NCI-H2081 treated with DMSO at 0.1 percent for 48 hours (cell line): ENCODE measurements around the gene PMVK.
"Not testable (repeated sequence)": the region's sequence is repeated elsewhere in the genome, so short reads cannot be mapped to it uniquely, and the experiment has no call there.

Source experiments
- DNase-seq: peaks from one replicate; lab custom pipeline; 2025; lab: John Stamatoyannopoulos, UW

The PMVK gene

DNA sequence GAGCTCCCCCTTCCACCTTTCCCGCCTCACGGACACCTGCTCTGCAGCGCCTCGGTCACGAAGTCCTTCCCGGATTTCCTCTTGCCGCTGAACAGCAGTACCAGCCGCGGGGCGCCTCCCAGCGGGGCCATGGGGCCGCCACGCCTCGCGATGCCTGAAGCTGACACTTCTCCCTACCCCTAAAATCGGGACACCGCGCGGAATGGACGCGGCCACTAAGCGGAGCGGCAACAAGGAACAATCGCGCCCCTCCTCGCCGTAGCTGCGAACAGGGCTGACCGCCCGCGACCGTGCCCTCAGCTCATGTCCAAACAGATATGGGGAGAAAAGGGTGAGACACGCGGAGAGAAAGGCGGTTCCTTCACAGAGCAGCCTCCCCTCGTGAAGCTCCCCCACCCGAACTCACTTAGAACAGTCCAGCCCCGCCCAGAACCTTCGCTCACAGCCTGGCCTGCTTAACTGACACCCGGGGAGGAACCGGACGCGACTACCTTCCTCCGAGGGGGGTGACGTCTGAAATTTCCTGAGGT, at the start of gene PMVK:
PMVK (minus strand) TSS at position 165 of the 530 bp plus-strand sequence; CDS start at position 131, 34 bp downstream.
- DNase-seq, result peak; percentile 92

DNA sequence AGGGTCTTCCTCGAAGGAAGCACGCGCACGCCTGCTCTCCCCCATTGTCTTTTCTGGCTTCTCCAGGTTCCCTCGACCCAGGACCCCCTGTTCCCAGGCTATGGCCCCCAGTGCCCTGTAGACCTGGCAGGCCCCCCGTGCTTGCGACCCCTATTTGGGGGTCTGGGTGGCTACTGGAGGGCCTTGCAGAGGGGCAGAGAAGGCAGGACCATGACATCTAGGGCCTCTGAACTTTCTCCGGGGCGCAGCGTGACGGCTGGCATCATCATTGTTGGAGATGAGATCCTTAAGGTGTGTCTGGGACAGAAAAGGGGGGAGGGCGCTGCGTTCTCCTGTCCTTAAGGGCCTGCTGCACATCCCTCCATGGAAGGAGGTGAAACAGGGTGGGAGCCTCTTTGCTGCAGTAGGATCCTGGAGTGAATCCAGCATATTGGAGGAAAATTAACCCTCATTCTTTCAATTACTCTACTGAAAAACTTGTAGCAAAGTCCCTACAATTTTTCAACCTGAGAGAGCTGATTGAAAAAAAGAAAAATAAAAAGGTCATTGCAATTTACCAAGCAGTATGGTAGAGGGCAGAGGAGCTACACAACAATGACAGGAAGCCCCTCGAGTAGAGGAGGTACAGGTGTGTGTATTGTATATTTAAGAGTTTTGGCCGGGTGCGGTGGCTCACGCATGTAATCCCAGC, 47.4 kb upstream of the PMVK start:
- no peak for DNase-seq

DNA sequence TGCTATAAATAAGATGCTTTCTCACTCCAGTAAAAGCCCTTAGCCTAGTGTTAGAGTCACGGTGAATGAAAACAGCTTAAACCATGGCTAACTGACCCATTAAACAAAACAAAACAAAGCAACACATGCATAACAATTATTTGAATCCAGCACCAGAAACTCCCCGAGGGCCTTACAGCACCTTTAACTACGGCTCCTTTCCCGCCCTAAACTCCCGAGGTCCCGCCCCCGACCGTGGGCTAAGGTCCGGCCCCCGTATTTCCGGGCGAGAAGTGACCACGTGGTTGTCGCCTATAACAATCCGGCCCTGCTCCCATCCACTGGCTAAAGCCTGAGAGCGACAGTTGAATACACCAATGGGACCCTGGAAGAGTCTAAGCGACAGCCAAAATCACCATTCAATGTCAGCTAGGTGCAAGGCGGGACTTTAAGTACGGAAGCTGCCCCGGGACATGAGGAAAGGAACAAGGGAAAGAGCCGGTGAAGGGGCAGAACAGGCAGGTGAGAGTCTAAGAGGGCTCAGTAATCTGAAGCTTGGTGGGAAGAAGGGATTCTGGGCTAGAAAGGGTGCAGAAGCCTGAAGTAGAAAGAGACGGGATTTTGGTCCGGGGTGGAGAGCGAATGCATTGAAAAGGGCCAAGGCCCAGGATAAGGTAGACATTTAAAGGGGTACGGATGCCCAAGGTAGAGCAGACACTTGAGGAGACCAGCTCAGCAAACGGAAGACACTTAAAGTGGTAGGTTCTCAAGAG, 46.6 kb upstream of the PMVK start, which contains the start of gene FLAD1:
FLAD1 (plus strand) TSS at position 448 of the 752 bp plus-strand sequence. CDS start 351 bp downstream, outside the sequence.
- DNase-seq, result peak; percentile 100

DNA sequence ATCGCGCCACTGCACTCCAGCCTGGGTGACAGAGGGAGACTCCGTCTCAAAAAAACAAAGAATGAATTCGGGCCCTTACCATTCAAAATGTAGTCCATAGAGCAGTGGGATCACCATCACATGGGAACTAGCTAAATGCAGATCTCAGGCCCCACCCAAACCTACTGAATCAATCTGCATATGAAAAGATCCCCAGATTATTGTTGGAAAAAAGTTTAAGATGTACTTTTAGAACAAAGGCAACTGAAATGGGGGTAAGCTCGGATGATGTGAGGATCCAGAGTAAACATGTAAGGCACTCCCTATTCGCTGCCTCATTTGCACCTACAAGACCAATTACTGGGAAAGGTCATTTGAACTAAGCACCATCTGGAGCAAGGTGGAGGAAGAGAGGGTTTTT, 45.8 kb upstream of the PMVK start:
- no peak for DNase-seq

GRCh38 chr1:154978360-154978759, 41.8 kb upstream of the PMVK start:
- DNase-seq, result no peak

- DNase-seq, result not testable (repeated sequence)
Observed at GRCh38 chr1:154977762-154978161, 41.2 kb upstream of the PMVK start.

DNA sequence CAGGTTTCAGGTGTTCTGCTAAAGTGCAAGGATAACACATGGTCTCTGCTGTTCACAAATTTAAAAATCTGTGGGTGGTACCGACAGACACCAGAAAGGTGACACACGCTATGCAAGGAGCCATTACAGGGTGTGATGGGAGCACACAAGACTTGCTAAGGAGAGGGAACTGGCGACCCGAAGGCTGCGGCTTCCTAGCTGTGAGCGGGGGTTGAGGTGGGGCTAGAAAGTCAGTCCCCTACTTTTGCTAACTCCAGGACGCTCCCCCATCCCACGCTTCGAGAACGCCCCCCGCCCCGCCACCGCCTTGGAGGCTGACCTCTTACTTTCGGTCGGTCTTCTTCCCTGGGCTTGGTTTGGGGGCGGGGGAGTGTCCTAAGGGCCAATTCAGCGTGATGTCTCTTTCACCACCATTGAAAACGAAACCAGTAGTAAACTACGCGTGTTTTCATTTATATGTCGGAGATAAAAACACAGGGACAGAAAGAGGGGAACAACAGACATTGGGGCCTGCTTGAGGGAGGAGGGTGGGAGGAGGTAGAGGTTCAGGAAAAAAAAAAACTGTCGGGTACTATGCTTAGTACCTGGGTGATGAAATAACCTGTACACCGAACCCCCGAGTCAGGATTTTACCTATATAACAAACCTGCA, 39.0 kb upstream of the PMVK start:
- DNase-seq, result no peak

DNA sequence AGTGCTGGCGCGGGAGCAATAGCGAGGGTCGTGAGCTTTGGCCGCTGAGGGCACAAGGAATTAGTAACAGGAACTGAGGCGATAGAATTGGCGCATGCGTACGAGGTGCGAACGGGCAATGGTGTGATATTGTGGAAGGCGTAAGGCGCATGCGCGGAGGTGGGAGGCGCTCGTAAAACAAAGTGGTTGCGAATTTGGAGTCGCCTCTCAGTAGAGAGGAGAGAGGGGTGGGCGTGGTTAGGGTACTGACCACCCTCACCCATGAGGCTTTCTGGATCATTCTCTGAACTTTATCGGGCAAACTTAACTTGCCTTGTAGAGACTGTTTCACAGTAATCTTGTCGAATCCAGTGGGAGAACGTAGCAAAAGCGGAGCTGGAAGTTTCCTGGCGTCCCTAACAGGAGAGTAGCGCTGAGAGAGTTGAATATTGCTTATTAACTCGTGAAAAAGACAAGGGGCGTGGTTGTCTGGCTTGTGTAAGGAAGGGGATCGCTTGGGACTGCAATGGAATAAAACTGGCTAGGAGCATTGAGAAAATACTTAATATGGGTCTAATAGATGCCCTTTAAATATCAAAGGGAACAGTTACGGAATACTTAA, 38.4 kb upstream of the PMVK start:
- DNase-seq, result peak; percentile 97

- DNase-seq, result peak; percentile 100
Observed at GRCh38 chr1:154974102-154974807, 37.7 kb upstream of the PMVK start, which contains the start of gene CKS1B. Gene CKS1B, plus strand, starts transcription at chr1:154974681. Its CDS starts 65 bp downstream, at chr1:154974746.

DNA sequence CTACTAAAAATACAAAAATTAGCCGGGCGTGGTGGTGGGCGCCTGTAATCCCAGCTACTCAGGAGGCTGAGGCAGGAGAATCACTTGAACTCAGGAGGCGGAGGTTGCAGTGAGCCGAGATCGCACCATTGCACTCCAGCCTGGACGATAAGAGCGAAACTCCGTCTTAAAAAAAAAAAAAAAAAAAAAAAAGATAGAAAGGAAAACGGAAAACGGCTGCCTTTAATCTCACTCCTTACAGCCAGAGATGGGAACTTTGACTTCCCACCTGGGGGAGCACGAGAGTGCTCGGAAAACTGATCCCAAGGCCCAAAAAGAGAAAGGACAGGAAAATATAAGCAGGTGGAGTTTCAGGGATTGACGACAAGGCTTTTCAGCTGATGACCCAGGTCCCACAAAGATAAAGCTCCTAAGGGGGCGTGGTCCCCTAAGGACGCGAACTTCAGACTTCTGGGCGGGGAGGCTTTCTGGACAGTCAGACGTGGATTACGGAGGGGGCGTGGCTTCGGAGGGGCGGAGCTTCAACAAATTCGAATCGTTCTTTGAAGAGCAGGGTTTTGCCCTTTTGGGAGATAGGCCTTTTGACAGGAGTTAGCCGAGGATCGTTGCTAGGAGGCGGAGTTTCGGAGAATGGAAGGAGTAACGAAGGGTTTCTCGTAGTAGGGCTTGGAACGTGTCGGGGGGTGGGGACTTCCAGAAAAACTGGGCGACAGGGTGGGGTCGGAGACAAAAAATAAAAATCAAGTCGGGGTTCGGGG, 37.0 kb upstream of the PMVK start:
- DNase-seq, result peak; percentile 44

DNA sequence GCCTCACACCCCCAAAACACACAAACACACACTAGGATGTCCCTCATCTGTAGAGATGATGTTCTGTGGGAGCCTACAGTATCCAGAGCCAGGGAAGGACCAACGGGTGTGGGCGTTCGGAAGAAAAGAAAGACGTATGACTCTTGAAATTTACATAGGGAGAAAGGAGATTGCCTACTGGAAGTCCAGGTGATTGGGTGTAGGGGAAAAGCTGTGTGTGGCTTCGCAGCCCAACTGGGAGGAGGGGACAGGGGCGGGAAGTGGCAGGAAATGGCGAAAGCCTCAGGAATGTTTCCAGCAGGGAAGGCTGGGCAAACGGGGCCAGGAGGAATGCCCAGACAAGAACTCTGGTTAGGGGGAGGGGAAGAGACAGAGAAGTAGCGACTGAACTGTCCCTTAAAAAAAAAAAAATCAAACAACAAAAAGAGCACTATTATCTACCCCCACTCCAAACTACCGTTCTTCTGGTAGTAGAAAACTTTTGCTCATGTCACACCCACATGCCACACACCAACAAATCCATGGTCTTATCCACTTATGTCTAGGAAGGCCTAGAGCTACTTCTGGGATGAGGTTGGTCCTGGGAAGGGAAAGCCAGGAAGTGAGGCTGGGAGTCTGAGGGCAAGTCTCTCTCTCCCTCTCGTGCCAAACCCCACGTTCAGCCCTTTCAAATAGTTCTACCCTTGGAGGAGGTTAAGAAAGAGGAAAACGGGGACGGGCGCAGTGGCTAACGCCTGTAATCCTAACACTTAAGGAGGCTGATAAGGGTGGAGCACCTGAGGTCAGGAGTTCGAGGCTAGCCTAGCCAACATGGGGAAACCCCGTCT, 36.2 kb upstream of the PMVK start:
- DNase-seq, result no peak

GRCh38 chr1:154972213-154972516, 35.6 kb upstream of the PMVK start:
- no peak for DNase-seq

DNA sequence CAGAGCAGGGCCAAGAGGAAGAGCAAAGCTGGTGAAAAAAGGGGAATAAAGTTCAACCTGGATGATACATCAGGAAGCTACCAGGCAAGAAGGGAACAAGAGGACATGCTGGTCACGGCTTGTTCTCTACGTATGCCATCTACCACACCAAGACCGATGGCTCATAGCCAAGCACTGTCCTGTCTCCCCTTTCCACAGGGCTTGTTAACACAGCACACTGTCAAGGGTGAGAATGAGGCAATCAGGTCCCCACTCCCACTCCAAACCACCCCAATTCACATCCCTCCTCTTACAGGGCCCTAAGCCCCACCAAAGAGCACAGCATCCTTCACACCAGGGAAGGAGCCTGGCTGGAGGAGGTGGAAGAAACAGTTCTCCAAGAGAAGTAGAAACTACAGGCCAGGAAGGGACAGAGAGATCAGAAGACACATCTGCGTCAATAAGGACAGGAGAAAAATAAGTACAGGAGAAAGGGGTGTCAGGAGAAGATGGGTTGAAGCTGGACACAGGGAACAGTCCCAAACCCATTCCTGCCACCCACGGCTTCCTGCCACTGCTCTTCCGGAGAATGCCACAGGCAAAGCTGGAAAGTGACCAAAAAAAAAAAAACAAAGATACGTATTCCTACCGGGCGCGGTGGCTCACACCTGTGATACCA, 35.0 kb upstream of the PMVK start:
- no peak for DNase-seq

- DNase-seq, result no peak
Observed at GRCh38 chr1:154970631-154971340, 34.3 kb upstream of the PMVK start, which contains the start of gene SHC1. Gene SHC1, minus strand, starts transcription at chr1:154970747. Its CDS starts 221 bp downstream, at chr1:154970526.

- no peak for DNase-seq
Observed at GRCh38 chr1:154969860-154970452, 33.4 kb upstream of the PMVK start.

- DNase-seq, result no peak
Observed at GRCh38 chr1:154969246-154969645, 32.7 kb upstream of the PMVK start.

- DNase-seq, result no peak
Observed at GRCh38 chr1:154968731-154969130, 32.2 kb upstream of the PMVK start.

DNA sequence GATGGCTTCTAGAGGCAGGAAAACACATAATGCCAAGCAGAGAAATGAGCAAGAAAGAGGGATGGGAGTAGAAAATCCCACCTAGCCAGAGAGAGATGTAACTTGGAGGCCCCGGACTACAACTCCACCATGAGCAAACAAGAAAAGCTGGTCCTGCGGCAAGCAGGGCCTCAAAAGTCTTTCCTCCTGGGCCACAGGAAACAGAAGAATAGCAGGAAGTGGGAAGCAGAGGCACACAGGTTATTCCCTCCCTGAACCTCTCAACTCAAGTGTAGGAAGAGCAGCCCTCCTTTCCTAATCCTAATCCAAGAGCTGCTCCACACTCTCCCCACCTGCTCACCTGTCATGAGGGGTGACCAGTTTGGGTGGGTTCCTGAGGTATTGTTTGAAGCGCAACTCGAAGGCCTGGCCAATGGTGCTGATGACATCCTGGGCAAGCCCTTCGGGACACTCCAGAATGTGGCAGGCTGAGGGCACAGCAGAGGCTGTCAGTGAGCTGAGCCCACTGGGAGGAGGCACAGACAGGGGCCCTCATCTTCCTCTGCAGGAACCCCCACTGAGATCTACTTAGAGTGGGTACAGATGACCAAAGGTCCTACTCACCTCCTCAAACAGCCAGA, 30.9 kb upstream of the PMVK start:
- DNase-seq, result no peak
